NB4 (cell line): ENCODE data around the gene GPRC5A.

Experiments used
- CTCF ChIP-seq: IDR thresholded peaks from one replicate; pipeline ENCODE4 v1.5.1; 2012; ENCODE audit warnings: low read depth, low read length
- MYC ChIP-seq: IDR thresholded peaks from 2 replicates; pipeline ENCODE4 v1.6.1; 2011; ENCODE audit warnings: low read depth, low read length
- POLR2A ChIP-seq: IDR thresholded peaks from 2 replicates; pipeline ENCODE4 v1.6.1; 2011; ENCODE audit warnings: mild to moderate bottlenecking; ENCODE audit not compliant: insufficient read length; ENCODE audit errors: extremely low read depth
- TF ChIP-seq, protein P1 (sequence below): IDR thresholded peaks from 2 replicates; pipeline ENCODE4 v1.6.1; 2011; ENCODE audit warnings: low read depth, low read length

GRCh38 chr12:12912711-12913110 lies 21.3 kb downstream of the GPRC5A start:
- TF ChIP-seq CTCF (no peak), POLR2A (no peak), MYC (no peak)
- TF ChIP-seq, protein P1, sequence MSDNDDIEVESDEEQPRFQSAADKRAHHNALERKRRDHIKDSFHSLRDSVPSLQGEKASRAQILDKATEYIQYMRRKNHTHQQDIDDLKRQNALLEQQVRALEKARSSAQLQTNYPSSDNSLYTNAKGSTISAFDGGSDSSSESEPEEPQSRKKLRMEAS: no peak
